Measurements from ENCODE around the gene RALGPS2. TPM values are rescaled to one million over a fixed set of nuclear protein-coding genes. Genes with fewer than 3 reads are reported as not detected.
A peak's percentile ranks its signal among the peaks of the same experiment; 100 is the strongest.

RALGPS2 gene
- total RNA-seq (ENCODE audit: low replicate concordance) = 39.2 and 74.7 TPM in 2 replicates

GRCh38 chr1:178724728-178725465, at the start of gene RALGPS2:
Gene RALGPS2, plus strand, starts transcription at chr1:178725244. Its CDS starts 51,521 bp downstream, at chr1:178776765.
- H3K4me3 ChIP-seq (ENCODE audit: low read depth, low read length) = peak within 1 kb of the TSS; percentile 77
- TF ChIP-seq, protein P1, sequence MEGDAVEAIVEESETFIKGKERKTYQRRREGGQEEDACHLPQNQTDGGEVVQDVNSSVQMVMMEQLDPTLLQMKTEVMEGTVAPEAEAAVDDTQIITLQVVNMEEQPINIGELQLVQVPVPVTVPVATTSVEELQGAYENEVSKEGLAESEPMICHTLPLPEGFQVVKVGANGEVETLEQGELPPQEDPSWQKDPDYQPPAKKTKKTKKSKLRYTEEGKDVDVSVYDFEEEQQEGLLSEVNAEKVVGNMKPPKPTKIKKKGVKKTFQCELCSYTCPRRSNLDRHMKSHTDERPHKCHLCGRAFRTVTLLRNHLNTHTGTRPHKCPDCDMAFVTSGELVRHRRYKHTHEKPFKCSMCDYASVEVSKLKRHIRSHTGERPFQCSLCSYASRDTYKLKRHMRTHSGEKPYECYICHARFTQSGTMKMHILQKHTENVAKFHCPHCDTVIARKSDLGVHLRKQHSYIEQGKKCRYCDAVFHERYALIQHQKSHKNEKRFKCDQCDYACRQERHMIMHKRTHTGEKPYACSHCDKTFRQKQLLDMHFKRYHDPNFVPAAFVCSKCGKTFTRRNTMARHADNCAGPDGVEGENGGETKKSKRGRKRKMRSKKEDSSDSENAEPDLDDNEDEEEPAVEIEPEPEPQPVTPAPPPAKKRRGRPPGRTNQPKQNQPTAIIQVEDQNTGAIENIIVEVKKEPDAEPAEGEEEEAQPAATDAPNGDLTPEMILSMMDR (IDR thresholded peaks at IDR 0.05; ENCODE audit: insufficient read depth, low read length) = no peak
- DNase-seq (ENCODE audit: low read depth) = peak; percentile 53

DNA sequence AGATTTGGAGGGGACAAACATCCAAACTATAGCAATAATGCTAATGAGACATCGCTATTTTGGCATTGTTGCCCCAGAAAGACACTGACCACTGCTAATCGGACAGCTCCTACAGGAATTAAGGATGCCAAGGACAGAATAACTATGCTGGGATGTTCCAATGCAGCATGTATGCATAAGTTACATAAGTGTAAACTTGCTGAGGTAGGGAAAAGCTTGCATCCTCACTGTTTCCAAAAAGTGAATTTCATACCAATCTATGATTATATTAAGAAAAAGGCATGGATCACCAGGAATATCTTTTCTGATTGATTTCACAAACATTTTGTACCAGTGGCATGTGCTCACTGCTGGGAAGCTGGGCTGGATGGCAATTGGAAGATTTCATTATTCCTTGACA, 45.8 kb upstream of the RALGPS2 start:
- H3K4me3 ChIP-seq (ENCODE audit: low read depth, low read length) = no peak overlapping the region
- TF ChIP-seq, protein P1 (IDR thresholded peaks at IDR 0.05; ENCODE audit: insufficient read depth, low read length) = no peak

DNA sequence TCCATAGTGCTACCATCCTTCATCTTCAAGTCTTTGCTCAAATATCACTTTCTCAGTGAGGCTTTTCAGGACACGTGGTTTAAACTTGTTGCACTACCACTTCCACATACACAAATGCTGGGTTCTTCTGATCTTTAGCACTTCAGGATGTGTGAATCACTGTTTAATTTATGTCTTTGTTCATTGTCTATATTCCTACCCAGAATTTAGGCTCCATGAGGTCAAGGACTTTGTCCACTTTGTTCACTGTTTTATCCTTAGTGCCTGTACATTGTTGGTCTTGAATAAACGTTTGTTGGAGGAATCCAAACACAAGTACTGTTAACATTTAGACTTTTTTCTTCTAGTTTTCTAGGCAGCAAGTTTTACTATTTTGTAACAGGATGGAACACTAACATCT, 42.6 kb upstream of the RALGPS2 start:
- TF ChIP-seq, protein P1 (IDR thresholded peaks at IDR 0.05; ENCODE audit: insufficient read depth, low read length) = no peak
- H3K4me3 ChIP-seq (ENCODE audit: low read depth, low read length) = no peak overlapping the region
- no peak for DNase-seq (ENCODE audit: low read depth)

More for the DNA sequence above, 45.8 kb upstream of the RALGPS2 start:
- no peak for DNase-seq (ENCODE audit: low read depth)

DNA sequence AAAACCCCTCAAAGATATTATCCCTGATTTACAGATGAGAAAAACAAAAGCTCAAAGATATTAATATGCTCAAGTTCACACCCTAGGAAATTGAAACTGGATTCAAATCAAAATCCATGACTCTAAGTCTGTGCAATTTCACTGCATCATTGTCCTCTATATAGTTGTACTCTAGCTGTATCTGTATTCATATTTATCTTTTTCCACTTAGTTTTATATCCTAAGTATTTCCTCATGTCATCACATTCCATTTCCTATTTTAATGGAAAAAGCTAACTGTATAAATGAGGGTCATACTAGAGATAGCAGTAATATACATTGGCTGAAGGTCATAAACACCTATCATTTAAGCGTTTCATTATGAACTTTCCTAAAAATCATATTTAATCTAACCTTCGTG, 42.2 kb upstream of the RALGPS2 start:
- peak; percentile 32 for DNase-seq (ENCODE audit: low read depth)
- no peak overlapping the region for H3K4me3 ChIP-seq (ENCODE audit: low read depth, low read length)

DNA sequence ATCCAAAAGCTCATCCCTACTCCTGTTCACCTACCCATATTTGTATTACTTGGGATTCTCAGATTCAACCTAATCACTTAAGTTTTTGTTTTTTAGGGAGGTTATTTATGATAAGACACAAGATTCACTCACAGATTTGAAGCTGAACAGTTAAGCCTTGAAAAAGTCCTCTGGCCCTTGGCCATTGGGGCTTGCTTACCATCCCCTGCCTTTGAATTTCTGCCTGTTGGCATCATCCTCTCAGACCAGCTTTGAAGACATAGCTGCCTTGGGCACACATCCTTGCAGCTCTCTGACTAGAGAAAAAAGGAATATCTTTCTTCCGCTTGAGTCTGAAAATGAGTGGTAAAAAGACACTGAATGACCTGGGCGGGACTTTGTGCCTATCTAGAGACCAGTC, 41.8 kb upstream of the RALGPS2 start:
- DNase-seq (ENCODE audit: low read depth) = no peak
- no peak overlapping the region for H3K4me3 ChIP-seq (ENCODE audit: low read depth, low read length)
- TF ChIP-seq, protein P1 (IDR thresholded peaks at IDR 0.05; ENCODE audit: insufficient read depth, low read length) = no peak

More for the DNA sequence above, 42.2 kb upstream of the RALGPS2 start:
- TF ChIP-seq, protein P1 (IDR thresholded peaks at IDR 0.05; ENCODE audit: insufficient read depth, low read length) = no peak

DNA sequence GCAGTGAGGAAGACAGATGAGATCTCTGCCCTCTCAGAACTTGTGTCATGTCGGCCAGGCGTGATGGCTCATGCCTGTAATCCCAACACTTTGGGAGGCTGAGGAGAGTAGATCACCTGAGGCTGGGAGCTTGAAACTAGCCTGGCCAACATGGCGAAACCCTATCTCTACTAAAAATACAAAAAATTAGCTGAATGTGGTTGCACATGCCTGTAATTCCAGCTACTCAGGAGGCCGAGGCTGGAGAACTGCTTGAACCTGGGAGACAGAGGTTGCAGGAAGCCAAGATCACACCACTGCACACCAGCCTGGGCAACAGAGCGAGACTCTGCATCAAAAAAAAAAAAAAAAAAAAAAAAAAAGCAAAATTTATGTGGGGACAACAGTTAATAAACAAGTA, 40.9 kb upstream of the RALGPS2 start:
- TF ChIP-seq, protein P1 (IDR thresholded peaks at IDR 0.05; ENCODE audit: insufficient read depth, low read length) = no peak
- DNase-seq (ENCODE audit: low read depth) = no peak
- H3K4me3 ChIP-seq (ENCODE audit: low read depth, low read length) = no peak overlapping the region
